Smooth muscle cell (in vitro differentiated cells): ENCODE data around the gene TOM1L2. TPM values are rescaled to one million over a fixed set of nuclear protein-coding genes. Genes with fewer than 3 reads are reported as not detected.
"Not testable (repeated sequence)": the region's sequence is repeated elsewhere in the genome, so short reads cannot be mapped to it uniquely, and the experiment has no call there.

Source experiments
- DNase-seq: peaks from one replicate; lab custom pipeline; 2025; ENCODE audit not compliant: unreplicated experiment; lab: John Stamatoyannopoulos, UW
- H2AFZ ChIP-seq: fragments of 200-600 bp; sonication (generic); 2 replicates; pipeline ENCODE4 v1.6.0; 2016; ENCODE audit warnings: antibody characterized with exemption, low read depth, mild to moderate bottlenecking
- H3F3A ChIP-seq: fragments of 200-600 bp; sonication (generic); 2 replicates; pipeline ENCODE4 v1.6.0; 2017; ENCODE audit warnings: antibody characterized with exemption, low read depth
- H3K27ac ChIP-seq: fragments of 200-600 bp; sonication (generic); 2 replicates; pipeline ENCODE4 v1.5.1; 2016; ENCODE audit warnings: low read depth, mild to moderate bottlenecking
- H3K27me3 ChIP-seq: fragments of 200-600 bp; sonication (generic); 2 replicates; pipeline ENCODE4 v1.6.1; 2016; ENCODE audit warnings: low read depth, mild to moderate bottlenecking
- H3K36me3 ChIP-seq: fragments of 200-600 bp; sonication (generic); 2 replicates; pipeline ENCODE4 v1.5.1; 2016; ENCODE audit warnings: low read depth
- H3K4me1 ChIP-seq: fragments of 200-600 bp; sonication (generic); 2 replicates; pipeline ENCODE4 v1.5.1; 2016; ENCODE audit warnings: low read depth
- H3K4me2 ChIP-seq: fragments of 200-600 bp; sonication (generic); 2 replicates; pipeline ENCODE4 v1.6.0; 2016; ENCODE audit warnings: mild to moderate bottlenecking
- H3K4me3 ChIP-seq: fragments of 200-600 bp; sonication (generic); 2 replicates; pipeline ENCODE4 v1.5.1; 2016; ENCODE audit warnings: mild to moderate bottlenecking
- H3K79me2 ChIP-seq: fragments of 200-600 bp; sonication (generic); 2 replicates; pipeline ENCODE4 v1.6.0; 2016; ENCODE audit warnings: low read depth, mild to moderate bottlenecking
- H3K9ac ChIP-seq: fragments of 200-600 bp; sonication (generic); 2 replicates; pipeline ENCODE4 v1.6.0; 2016; ENCODE audit warnings: low read depth
- H3K9me3 ChIP-seq: fragments of 200-600 bp; sonication (generic); replicated peaks from 2 replicates; pipeline ENCODE4 v1.5.1; 2016; ENCODE audit warnings: low read depth
- H4K20me1 ChIP-seq: fragments of 200-600 bp; sonication (generic); 2 replicates; pipeline ENCODE4 v1.6.0; 2016; ENCODE audit warnings: low read depth
- CTCF ChIP-seq: fragments of 200-600 bp; sonication (generic); IDR thresholded peaks from 2 replicates; pipeline ENCODE4 v1.5.1; 2017; ENCODE audit warnings: borderline replicate concordance, mild to moderate bottlenecking, antibody characterized with exemption; ENCODE audit not compliant: insufficient read depth, poor library complexity, severe bottlenecking
- WGBS: methylation state at CpG from one replicate; pipeline ENCODE4 v1.1.7; 2016; ENCODE audit warnings: low lambda C conversion rate; 5-methylcytosine and 5-hydroxymethylcytosine counted together
- polyA plus RNA-seq: library from polyadenylated mRNA; unstranded; fragments of >200 nt; fragmentation: Nextera tagmentation; extraction: Ambion mirVana; gene quantifications from 2 replicates; pipeline ENCODE4 v1.2.1, GENCODE V29; 2016
- total RNA-seq: library from RNA; depleted of rRNA; stranded (reverse); fragments of >200 nt; gene quantifications from 2 replicates; pipeline ENCODE4 v1.2.3, GENCODE V29; 2014

Gene TOM1L2
- total and polyA plus RNA-seq, 2 experiments from 2014 or later = 20.3 to 27.0 TPM

- WGBS = 66% methylated on average over 5 of the region's 5 CpGs
- Histone ChIP-seq H3K27me3 (no peaks in the 10 kb centered on the region), H3K4me2 (peak overlapping the region; percentile 52), H3K79me2 (peaks cover 56% of the 10 kb centered on the region), H3K9me3 (no peaks in the 10 kb centered on the region), H3K36me3 (no peaks in the 10 kb centered on the region), H2AFZ (no peak overlapping the region), H3F3A (peaks cover 39% of the 10 kb centered on the region), H3K4me3 (no peak overlapping the region), H3K9ac (no peak overlapping the region), H3K27ac (peak overlapping the region; percentile 51), H4K20me1 (peaks cover 89% of the 10 kb centered on the region), H3K4me1 (peaks cover 58% of the 10 kb centered on the region)
- DNase-seq = no peak
- TF ChIP-seq CTCF = no peak
Observed at GRCh38 chr17:17941015-17941414, 31.2 kb downstream of the TOM1L2 start.

GRCh38 chr17:17940441-17940911 lies 31.7 kb downstream of the TOM1L2 start:
- no peak overlapping the region for H2AFZ ChIP-seq
- peak overlapping the region; percentile 52 for H3K4me2 ChIP-seq
- no peaks in the 10 kb centered on the region for H3K27me3 ChIP-seq
- H3K4me3 ChIP-seq = no peak overlapping the region
- TF ChIP-seq CTCF = no peak
- H3F3A ChIP-seq = peaks cover 42% of the 10 kb centered on the region
- no peaks in the 10 kb centered on the region for H3K36me3 ChIP-seq
- peak overlapping the region; percentile 51 for H3K27ac ChIP-seq
- H3K79me2 ChIP-seq = peaks cover 51% of the 10 kb centered on the region
- 5% methylated on average over 3 of the region's 3 CpGs for WGBS
- H3K4me1 ChIP-seq = peaks cover 60% of the 10 kb centered on the region
- H3K9me3 ChIP-seq = no peaks in the 10 kb centered on the region
- peaks cover 88% of the 10 kb centered on the region for H4K20me1 ChIP-seq
- H3K9ac ChIP-seq = no peak overlapping the region
- no peak for DNase-seq

GRCh38 chr17:17939941-17940340 lies 32.3 kb downstream of the TOM1L2 start:
- H3K9ac ChIP-seq, H3K36me3 ChIP-seq, H2AFZ ChIP-seq, H3K27me3 ChIP-seq, H3K4me3 ChIP-seq, H3K9me3 ChIP-seq, DNase-seq: not testable (repeated sequence)
- peak overlapping the region; percentile 52 for H3K4me2 ChIP-seq
- peaks cover 88% of the 10 kb centered on the region for H4K20me1 ChIP-seq
- WGBS = 87% methylated on average over 7 of the region's 7 CpGs
- H3F3A ChIP-seq = peaks cover 47% of the 10 kb centered on the region
- peaks cover 66% of the 10 kb centered on the region for H3K4me1 ChIP-seq
- H3K27ac ChIP-seq = peak overlapping the region; percentile 98
- H3K79me2 ChIP-seq = peaks cover 45% of the 10 kb centered on the region

- H3K79me2 ChIP-seq = peaks cover 37% of the 10 kb centered on the region
- peaks cover 71% of the 10 kb centered on the region for H3K4me1 ChIP-seq
- no peak overlapping the region for H3K4me3 ChIP-seq
- peaks cover 82% of the 10 kb centered on the region for H4K20me1 ChIP-seq
- peak overlapping the region; percentile 73 for H3K9ac ChIP-seq
- no peaks in the 10 kb centered on the region for H3K36me3 ChIP-seq
- H3K27me3 ChIP-seq = no peaks in the 10 kb centered on the region
- no peaks in the 10 kb centered on the region for H3K9me3 ChIP-seq
- H2AFZ ChIP-seq = no peak overlapping the region
- H3K4me2 ChIP-seq = peak overlapping the region; percentile 74
- no peak for TF ChIP-seq CTCF
- peaks cover 52% of the 10 kb centered on the region for H3F3A ChIP-seq
- DNase-seq = no peak
- peak overlapping the region; percentile 98 for H3K27ac ChIP-seq
- 30% methylated on average over 8 of the region's 8 CpGs for WGBS
Observed at GRCh38 chr17:17938388-17939107, 33.7 kb downstream of the TOM1L2 start.
